Esophagus squamous epithelium (tissue), 5 donors: ENCODE results near the gene MAN2A1. TPM values are rescaled to one million over a fixed set of nuclear protein-coding genes. Genes with fewer than 3 reads are reported as not detected.

ENCODE experiments used
- DNase-seq: peaks from one replicate; lab custom pipeline; 2025; lab: John Stamatoyannopoulos, UW
- H3K27ac ChIP-seq, 4 donors: fragments of 200-600 bp; sonication (generic); one replicate each; pipeline ENCODE4 v1.5.1; 2016 to 2019; ENCODE audit warnings: mild to moderate bottlenecking in 1 of 4
- H3K27me3 ChIP-seq, 4 donors: fragments of 200-600 bp; sonication (generic); 1 replicate in 3 of 4; 2 replicates in 1 of 4; pipeline versions ENCODE4 v1.5.1 to v1.6.0; 2017 to 2021; ENCODE audit warnings: antibody characterized with exemption in 1 of 4
- H3K36me3 ChIP-seq, 3 donors: fragments of 200-600 bp; sonication (generic); one replicate each; pipeline ENCODE4 v1.5.1; 2016 to 2019
- H3K4me1 ChIP-seq, 3 donors: fragments of 200-600 bp; sonication (generic); one replicate each; pipeline ENCODE4 v1.5.1; 2017 to 2019
- H3K4me3 ChIP-seq, 4 donors: fragments of 200-600 bp; sonication (generic); 1 replicate in 3 of 4; 2 replicates in 1 of 4; pipeline ENCODE4 v1.5.1; 2016 to 2019; ENCODE audit warnings: mild to moderate bottlenecking in 2 of 4, moderate library complexity in 1 of 4
- H3K9me3 ChIP-seq, 3 donors: fragments of 200-600 bp; sonication (generic); one replicate each; pipeline ENCODE4 v1.5.1; 2016 to 2019
- POLR2A ChIP-seq, 4 donors: fragments of 450-650 bp; IDR thresholded peaks; one replicate each; pipeline ENCODE4 v1.6.1; 2017; ENCODE audit warnings: antibody characterized with exemption in 4 of 4, mild to moderate bottlenecking in 4 of 4, moderate library complexity in 3 of 4
- WGBS, 2 donors: methylation state at CpG; one replicate each; pipeline ENCODE4 v1.1.5; 2018; 5-methylcytosine and 5-hydroxymethylcytosine counted together
- intact Hi-C: fragments of 100-400 bp; cut with DNase I; formaldehyde crosslinking; loops from one replicate; pipeline ENCODE4 v1.15.0; 2022
- total RNA-seq, 4 donors: library from RNA; depleted of rRNA; stranded (reverse); fragments of >200 nt; gene quantifications; one replicate each; pipeline ENCODE4 v1.1.0, GENCODE V29; 2016
- TF ChIP-seq, protein P1 (sequence below), 6 experiments: fragments of 450-650 bp in 4 of 6; fragments of 200-600 bp in 2 of 6; sonication (generic) in 2 of 6; IDR thresholded peaks; one replicate each; pipeline ENCODE4 v1.5.1; 2016 to 2019; ENCODE audit warnings: antibody characterized with exemption in 6 of 6, mild to moderate bottlenecking in 4 of 6, moderate library complexity in 4 of 6
- donor health status: DM: yes; HTN: yes; CAD: no.

The MAN2A1 gene
- total RNA-seq, 4 donors from 2014 or later: 27.4 to 40.1 (median 37.4) TPM

DNA sequence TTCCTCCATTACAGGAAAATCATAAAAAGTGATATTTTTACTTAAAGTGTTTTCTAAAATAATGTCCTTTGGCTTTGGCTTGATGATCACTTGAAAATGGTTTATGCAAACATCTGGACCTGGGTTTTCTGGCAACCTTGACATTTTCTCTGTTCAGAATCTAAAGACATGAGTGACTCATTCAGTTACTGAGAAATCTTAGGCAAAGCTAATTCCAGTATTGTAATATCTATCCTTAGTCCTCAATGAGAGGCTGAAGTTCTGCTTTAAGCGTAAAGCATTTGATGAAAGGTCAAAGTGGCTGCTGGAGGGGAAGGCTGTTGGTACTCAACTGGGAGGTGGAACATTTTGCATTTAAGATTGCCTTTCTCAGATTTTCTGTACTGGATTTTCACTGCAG lies 2.3 kb downstream of the MAN2A1 start:
- H3K27me3 ChIP-seq: no peaks in the 10 kb centered on the region
- H3K4me1 ChIP-seq: peaks cover 24 to 67% (median 38%) of the 10 kb centered on the region in 3 donors
- peak overlapping the region in 3 of 4 donors; percentile 73 to 94 (median 83) for H3K4me3 ChIP-seq
- WGBS, 2 donors: 25 to 35% methylated on average over 1 of the region's 1 CpG
- no peak for TF ChIP-seq POLR2A (IDR thresholded peaks at IDR 0.05)
- TF ChIP-seq, protein P1, sequence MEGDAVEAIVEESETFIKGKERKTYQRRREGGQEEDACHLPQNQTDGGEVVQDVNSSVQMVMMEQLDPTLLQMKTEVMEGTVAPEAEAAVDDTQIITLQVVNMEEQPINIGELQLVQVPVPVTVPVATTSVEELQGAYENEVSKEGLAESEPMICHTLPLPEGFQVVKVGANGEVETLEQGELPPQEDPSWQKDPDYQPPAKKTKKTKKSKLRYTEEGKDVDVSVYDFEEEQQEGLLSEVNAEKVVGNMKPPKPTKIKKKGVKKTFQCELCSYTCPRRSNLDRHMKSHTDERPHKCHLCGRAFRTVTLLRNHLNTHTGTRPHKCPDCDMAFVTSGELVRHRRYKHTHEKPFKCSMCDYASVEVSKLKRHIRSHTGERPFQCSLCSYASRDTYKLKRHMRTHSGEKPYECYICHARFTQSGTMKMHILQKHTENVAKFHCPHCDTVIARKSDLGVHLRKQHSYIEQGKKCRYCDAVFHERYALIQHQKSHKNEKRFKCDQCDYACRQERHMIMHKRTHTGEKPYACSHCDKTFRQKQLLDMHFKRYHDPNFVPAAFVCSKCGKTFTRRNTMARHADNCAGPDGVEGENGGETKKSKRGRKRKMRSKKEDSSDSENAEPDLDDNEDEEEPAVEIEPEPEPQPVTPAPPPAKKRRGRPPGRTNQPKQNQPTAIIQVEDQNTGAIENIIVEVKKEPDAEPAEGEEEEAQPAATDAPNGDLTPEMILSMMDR (IDR thresholded peaks at IDR 0.05): no peak
- H3K27ac ChIP-seq: no peak overlapping the region
- intact Hi-C loops: no loop called here
- H3K36me3 ChIP-seq: no peaks in the 10 kb centered on the region
- H3K9me3 ChIP-seq: peaks cover 0 to 7% (median 0%) of the 10 kb centered on the region in 3 donors
- DNase-seq: no peak

DNA sequence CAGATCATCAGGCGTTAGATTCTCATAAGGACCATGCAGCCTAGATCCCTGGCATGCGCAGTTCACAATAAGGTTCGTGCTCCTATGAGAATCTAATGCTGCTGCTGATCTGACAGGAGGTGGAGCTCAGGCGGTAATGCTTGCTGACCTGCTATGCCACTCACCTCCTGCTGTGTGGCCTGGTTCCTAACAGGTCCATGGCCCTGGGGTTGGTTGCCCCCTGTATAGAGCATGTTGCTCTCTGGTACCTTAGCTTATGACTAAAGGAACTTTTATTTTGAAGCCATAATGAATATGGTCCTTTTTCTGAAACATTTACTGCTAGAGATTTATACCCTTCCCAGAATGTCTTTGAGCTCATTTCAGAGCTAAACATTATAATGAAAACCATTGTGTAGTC lies 3.1 kb downstream of the MAN2A1 start:
- no peaks in the 10 kb centered on the region for H3K27me3 ChIP-seq
- H3K4me3 ChIP-seq: no peak overlapping the region
- peaks cover 0 to 7% (median 0%) of the 10 kb centered on the region in 3 donors for H3K9me3 ChIP-seq
- intact Hi-C loops: no loop called here
- 72 to 81% methylated on average over 2 to 4 of the region's 4 CpGs for WGBS, 2 donors
- TF ChIP-seq POLR2A (IDR thresholded peaks at IDR 0.05): no peak
- TF ChIP-seq, protein P1 (IDR thresholded peaks at IDR 0.05): no peak
- no peak for DNase-seq
- H3K27ac ChIP-seq: no peak overlapping the region
- H3K36me3 ChIP-seq: no peaks in the 10 kb centered on the region
- peaks cover 24 to 76% (median 38%) of the 10 kb centered on the region in 3 donors for H3K4me1 ChIP-seq

DNA sequence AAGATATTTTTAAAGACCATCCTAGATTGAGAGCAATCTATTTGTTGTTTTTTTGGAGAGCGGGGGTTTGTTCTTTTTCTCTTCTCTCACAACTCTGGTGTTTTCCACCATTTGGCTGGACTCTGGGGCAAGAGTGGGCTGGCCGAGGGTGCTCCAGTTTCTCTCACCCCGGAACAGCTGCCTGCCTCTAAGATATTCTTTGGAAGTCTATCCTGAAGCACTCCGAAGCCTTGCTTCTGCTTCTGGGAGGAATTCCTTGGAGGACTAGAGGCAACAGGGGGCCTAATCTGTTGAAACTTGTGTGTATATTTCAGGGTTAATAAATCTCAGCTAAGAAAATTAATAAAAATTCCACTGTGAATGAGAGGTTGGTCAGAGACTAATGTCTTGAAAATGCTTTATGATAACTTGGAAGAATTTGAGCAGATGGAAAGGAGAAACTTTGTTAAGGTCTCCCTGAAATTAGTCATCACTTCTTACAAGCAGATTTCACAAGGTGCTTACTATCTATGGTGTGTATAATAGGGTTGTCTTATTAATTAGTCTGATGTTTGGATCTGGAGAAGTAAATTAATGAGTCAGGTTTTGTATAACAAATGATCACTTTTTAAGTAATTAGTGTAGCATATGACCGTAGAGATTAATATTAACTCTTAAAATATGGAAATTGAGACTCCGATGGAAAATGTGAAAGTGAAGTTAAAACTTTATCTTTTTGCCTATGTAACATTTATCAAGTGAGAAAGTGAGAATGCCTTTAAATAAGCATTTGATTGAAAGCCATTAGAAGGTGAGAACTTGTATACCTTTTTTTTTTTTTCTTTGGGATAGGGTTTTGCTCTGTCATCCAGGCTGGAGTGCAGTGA lies 4.0 kb downstream of the MAN2A1 start:
- no peaks in the 10 kb centered on the region for H3K9me3 ChIP-seq
- H3K36me3 ChIP-seq: no peaks in the 10 kb centered on the region
- no peak for DNase-seq
- no peak for TF ChIP-seq POLR2A (IDR thresholded peaks at IDR 0.05)
- TF ChIP-seq, protein P1 (IDR thresholded peaks at IDR 0.05): no peak
- no peak overlapping the region for H3K4me3 ChIP-seq
- intact Hi-C loops: no loop called here
- 79 to 82% methylated on average over 6 of the region's 6 CpGs for WGBS, 2 donors
- no peak overlapping the region for H3K27ac ChIP-seq
- H3K27me3 ChIP-seq: no peaks in the 10 kb centered on the region
- peaks cover 24 to 74% (median 38%) of the 10 kb centered on the region in 3 donors for H3K4me1 ChIP-seq

DNA sequence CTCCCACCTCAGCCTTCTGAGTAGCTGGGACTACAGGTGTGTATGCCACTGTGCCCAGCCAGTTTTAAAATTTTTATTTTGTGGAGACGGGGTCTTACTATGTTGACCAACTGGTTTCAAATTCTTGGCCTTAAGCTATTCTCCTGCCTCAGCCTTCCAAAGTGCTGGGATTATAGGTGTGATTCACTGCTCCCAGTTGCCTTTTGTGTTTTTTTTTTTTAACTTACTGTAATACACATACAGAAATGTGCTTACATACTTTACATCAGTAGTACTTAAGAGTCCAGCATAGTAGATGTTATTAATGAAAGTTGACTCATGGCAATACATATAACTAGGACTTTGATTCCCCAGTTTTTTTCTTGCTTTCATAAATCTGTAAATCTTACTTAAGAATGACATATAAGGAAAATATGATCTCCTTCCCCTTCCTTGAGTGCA lies 4.7 kb downstream of the MAN2A1 start:
- WGBS, 2 donors: 43 to 57% methylated on average over 1 of the region's 1 CpG
- H3K36me3 ChIP-seq: no peaks in the 10 kb centered on the region
- H3K27ac ChIP-seq: no peak overlapping the region
- H3K4me3 ChIP-seq: no peak overlapping the region
- H3K4me1 ChIP-seq: peaks cover 24 to 71% (median 38%) of the 10 kb centered on the region in 3 donors
- intact Hi-C loops: no loop called here
- H3K27me3 ChIP-seq: no peaks in the 10 kb centered on the region
- no peak for DNase-seq
- H3K9me3 ChIP-seq: no peaks in the 10 kb centered on the region
- no peak for TF ChIP-seq POLR2A (IDR thresholded peaks at IDR 0.05)
- TF ChIP-seq, protein P1 (IDR thresholded peaks at IDR 0.05): no peak
